Astrocyte of the spinal cord (primary cell): ENCODE measurements around the gene MCM5.

Experiments used
- DNase-seq: peaks from one replicate; pipeline ENCODE4 v3.0.0; 2011; ENCODE audit warnings: low read depth, low spot score
- H3K4me3 ChIP-seq: 2 replicates; pipeline ENCODE4 v1.5.1; 2011; ENCODE audit warnings: low read depth, mild to moderate bottlenecking, low read length, moderate library complexity
- in situ Hi-C: cut with HindIII; loops from 2 replicates; pipeline ENCODE4 v1.10.0; 2017; ENCODE audit warnings: low sequenced_read_pairs
- TF ChIP-seq, protein P1 (sequence below): IDR thresholded peaks from 2 replicates; pipeline ENCODE4 v1.5.1; 2012; ENCODE audit warnings: low read depth, mild to moderate bottlenecking, low read length, inconsistent platforms

MCM5 gene

DNA sequence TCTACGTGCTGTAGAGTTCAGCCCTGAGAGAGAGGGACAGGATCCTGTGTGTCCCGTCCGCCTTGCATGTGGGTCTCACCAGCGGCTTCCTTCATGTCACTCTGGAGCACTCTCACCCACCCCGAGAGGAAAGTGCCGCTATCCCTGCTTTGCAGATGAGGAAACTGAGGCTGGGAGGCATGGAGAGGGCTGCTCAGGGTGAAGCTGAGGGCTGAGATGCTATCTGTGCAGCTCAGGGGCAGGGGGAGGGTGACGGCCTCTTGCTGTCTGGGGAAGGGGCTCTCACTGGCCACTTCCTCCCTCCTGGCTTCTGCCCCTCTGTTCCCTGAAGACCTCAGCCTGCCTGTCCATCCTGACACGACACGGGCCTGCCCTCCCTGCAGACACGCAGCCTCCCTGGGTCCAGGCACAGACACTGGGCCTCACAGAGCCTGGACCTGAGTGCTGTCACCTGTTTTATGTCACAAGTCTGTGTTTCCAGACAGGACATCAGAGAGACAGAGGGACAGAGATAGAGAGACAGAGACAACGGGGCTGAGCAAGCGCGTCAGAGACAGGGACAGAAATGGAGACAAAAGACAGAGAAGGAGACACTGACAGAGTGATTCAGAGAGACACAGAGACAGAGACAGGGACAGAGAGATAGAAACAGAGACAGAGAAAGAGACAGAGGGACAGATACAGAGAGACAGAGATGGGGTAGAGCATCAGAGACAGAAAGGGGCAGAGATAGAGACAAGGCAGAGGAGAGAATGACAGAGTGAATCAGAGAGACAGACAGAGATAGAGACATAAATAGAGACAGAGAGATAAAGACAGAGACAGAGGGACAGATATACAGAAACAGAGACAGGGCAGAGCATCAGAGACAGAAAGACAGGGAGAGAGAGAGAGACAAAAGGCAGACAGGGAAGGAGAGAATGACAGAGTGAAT lies 53.1 kb downstream of the MCM5 start:
- no peak for DNase-seq
- in situ Hi-C loops, result no loop called here
- H3K4me3 ChIP-seq, result no peak overlapping the region
- TF ChIP-seq, protein P1, sequence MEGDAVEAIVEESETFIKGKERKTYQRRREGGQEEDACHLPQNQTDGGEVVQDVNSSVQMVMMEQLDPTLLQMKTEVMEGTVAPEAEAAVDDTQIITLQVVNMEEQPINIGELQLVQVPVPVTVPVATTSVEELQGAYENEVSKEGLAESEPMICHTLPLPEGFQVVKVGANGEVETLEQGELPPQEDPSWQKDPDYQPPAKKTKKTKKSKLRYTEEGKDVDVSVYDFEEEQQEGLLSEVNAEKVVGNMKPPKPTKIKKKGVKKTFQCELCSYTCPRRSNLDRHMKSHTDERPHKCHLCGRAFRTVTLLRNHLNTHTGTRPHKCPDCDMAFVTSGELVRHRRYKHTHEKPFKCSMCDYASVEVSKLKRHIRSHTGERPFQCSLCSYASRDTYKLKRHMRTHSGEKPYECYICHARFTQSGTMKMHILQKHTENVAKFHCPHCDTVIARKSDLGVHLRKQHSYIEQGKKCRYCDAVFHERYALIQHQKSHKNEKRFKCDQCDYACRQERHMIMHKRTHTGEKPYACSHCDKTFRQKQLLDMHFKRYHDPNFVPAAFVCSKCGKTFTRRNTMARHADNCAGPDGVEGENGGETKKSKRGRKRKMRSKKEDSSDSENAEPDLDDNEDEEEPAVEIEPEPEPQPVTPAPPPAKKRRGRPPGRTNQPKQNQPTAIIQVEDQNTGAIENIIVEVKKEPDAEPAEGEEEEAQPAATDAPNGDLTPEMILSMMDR, result no peak

DNA sequence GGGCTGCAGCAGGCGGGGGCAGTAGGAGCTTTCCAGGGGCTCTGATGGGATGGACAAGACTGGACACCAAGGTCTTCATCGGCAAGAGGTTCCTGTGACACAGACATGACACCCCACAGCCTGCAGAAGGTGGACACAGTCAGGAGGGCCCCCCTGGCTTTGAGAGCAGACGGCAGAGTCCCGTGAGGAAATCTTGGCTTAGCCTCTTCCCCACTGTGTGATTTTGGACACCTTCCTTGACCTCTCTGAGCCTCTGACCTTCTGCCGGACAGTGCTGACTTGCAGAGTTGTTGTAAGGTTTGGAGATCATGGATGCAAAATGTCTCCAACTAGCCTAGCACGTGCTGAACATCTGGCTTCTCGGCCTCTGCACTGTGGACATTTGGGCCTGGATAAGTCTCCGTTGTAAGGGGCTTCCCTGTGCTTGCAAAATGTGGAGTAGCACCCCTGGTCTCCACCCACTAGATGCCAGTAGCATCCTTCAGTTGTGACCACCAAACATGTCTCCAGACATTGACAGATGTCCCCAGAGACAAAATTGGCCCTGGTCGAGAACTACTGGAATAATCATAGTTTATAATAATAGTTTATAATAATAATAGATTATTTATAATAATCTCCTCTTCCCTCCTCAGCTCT lies 54.6 kb downstream of the MCM5 start:
- no peak for DNase-seq
- no peak overlapping the region for H3K4me3 ChIP-seq
- TF ChIP-seq, protein P1, result no peak
- in situ Hi-C loops, result no loop called here

DNA sequence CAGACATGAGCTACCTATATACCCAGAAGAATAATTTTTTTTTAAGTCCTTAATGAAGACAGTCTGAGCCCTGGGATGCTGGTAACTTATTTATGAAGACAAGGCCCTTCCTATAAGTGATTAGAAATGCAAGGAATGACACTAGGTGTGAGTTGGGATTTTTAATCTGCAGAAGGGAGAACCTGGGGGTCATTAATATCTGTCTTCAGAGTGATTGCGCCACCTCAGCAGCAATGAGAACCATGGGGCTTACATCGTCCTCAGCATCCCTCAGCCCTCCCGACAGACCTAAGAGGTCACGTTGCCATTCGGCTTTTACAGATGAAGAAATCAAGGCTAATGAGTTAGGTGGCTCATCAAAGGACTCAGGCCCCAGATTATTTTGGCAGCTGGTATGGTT lies 55.6 kb downstream of the MCM5 start:
- H3K4me3 ChIP-seq, result no peak overlapping the region
- in situ Hi-C loops, result no loop called here
- TF ChIP-seq, protein P1, result no peak
- DNase-seq, result no peak

DNA sequence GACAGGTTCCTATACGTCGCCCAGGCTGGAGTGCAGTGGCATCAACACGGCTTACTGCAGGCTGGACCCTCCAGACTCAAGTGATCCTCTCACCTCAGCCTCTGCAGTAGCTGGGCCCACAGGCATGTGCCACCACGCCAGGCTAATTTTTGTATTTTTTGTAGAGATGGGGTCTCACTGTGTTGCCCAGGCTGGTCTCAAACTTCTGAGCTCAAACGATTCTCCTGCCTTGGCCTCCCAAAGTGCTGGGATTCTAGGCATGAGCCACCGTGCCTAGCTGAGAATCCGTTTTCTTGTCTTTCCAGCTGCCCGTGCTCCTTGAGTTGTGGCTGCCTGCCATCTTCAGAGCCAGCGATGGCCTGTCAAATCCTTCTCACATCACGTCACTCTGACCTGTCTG lies 56.8 kb downstream of the MCM5 start:
- no peak overlapping the region for H3K4me3 ChIP-seq
- no peak for DNase-seq
- TF ChIP-seq, protein P1, result no peak
- in situ Hi-C loops, result no loop called here

DNA sequence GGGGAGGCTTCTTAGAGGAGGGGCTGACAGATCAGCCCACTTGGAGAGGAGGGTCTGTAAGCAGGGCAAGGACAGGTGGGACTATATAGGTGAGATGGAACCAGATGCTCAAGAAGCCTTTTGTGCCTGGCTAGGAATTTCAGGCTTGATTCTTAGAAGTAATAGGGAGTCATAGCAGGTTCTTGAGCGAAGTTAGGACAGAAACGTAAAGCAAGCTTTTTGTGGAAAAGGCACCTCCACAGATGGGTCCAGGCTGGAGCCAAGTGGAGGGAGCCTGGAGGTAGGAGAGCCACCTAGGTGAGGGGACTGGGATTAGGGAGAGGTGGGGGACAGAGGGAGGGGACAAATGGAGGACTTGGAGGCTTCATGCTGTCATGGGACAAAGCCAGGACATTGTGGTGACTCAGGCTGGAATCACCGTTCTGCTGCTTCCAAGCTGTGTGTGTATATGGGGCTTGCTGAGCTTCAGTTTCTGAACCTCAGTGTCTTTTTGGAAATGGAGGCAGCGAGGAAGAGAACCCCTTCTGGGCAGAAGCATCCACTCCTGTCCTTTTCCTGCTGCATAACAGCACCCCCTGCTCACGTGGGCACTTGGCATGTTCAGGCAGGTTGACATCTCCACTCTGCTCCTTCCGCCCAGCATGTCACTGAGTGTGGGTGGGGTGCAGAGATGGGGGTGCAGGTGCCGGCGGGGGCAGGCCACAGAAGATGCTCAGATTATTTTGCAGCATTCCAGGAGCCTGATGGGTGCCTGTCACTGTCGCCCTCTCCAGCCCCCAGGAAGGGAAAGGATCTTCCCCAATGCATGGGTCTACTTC lies 58.0 kb downstream of the MCM5 start:
- H3K4me3 ChIP-seq, result no peak overlapping the region
- TF ChIP-seq, protein P1, result no peak
- in situ Hi-C loops, result no loop called here
- DNase-seq, result no peak
